ENCODE measurements around the gene HERC2.
A peak's percentile ranks its signal among the peaks of the same experiment; 100 is the strongest.

HERC2 gene

DNA sequence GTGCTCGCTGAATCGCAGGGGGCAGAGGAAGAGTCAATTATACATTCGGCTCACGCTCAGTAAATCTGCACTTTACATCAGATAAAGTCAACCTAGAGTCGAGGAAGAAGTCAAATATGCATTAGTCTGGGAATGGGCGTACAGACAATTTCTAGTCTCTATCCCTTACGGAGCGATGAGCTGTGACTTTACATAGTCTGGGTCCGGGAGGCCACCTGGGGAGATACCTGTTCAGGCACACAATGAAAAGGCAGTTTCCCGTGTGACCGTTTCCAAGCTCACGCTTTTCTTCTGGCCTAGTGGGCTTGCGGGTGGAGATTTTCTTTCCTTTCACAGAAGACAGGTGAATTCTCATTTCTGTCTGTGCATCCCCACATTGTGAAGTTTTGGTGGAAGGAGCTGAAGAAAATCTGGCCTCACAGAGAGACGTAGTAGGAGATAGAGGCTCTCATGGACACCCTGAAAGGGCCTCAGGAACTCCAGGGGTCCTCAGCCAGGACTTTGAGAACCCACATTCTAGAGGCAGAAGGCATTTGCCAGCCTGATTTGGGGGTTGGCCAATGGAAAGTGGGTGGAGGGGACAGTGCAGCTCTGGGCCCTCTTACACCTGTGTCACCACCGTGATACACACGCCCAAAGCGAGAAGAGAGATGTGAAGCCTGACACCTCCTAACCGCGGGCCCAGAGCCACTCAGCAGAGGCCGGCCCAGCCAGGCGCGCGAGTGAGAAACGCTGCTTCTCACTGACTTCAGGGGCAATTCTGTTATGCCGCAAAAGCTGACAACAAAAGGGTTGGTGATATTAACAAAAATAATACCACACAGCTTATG lies 212.1 kb downstream of the HERC2 start:
- DNase-seq, result no peak

DNA sequence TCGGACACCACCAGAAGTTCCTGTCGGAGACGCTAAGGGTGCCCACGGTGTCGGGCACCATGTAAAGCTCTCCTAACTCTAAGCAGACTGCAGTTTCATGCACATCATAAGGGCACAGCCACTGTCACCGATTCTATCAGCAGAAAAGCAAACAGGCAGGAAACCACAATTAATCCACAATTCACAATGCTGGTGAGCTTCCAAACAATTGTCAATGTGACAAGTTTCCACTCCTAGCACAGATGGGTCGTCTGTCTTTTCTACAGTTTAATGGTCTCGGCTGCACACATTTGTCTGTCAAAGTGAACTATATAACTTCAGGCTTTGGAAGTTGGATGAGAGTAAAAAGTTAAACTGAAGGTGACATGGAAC lies 214.1 kb downstream of the HERC2 start:
- no peak for DNase-seq

DNA sequence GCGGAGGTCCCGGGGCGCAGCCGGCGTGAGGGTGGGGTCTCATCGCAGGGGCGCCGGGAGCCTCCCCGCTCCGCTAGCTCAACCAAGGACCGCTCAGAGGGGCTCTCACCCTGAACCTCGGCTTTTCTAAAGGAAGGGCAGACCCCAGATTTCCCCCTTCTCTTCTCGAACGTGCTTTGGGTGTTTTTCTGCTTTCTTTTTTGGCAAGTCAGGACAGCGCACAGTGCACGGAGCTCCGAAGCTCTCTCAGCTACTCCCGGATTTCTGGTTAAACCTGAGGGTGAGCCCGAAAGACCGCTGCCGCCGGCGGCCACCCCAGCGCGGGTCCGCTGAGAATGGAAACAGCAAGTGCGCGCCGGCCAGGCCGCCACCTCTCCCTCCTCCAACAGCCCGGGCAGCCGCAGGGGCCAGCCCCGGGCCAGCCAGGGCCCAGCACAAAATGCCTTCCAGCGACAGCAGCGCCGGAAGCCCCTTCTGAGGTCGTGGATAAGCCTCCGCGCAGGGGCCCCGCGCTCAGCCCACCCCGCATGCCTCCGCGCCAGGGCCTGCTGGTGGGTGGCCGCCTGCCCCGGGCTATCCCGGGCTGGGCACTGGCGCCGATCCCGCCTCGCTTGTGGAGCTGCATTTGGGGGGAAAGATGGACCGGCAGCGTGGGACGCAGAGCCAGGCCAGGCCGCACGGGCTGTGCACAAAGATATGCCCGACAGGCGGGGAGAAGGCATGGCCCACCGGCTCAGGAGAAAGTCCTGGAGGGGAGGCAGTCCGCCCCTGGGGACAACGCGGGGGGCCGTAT lies 214.7 kb downstream of the HERC2 start:
- no peak for DNase-seq

DNA sequence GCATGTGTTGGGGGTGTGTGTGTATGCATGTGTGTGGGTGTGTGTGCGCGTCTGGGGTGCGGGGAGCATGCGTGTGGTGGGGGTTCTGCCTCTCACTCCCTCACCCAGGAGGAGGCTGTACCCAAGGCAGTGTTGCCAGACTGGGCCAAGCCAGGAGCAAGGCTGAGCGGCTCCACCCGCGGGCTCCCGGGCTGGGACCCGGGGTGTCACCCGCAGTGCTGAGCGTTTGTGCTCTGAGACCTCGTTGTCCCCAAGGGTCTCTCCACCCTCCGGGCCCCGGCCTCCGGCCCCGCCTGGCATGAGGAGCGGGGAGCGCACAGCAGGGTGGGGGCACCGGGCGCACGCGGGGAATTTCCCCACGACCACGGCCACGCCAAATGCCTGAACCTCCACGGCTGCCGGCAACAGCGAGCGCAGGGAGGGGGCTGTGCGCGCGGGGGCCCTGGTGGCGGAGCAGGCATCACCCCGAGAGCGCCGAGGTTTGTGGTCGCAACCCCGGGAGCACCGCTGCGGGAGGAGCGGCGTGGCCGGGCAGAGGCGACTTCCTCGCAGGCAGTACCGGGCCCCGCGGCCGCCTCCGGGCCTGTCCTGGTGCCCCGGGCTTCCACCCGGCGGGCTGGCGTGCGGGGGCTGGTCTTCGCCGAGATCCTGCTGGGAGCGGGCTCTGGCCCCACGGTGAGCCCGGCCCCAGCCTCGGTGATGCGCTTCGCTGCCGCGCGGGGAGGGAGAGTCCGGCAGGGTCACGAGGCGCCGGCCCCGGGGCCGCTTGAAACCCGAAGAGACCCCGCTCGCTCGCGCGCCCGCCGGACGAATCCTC lies 215.5 kb downstream of the HERC2 start:
- peak in 1 of 4 experiments; percentile 11 for DNase-seq

DNA sequence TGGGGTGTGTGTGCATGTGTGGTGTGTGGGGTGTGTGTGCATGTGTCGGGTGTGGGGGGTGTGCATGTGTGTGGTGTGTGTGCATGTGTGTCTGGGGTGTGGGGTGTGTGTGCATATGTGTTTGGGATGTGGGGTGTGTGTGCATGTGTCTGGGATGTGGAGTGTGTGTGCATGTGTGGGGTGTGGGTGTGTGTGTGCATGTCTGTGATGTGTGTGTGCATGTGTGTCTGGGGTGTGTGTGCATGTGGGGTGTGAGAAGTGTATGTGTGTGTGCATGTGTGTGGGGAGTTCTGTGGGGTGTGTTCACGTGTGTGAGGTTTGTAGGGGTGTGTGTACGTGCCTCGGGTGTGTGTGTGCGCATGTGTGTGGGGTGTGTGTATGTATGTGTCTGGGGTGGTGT lies 216.2 kb downstream of the HERC2 start:
- DNase-seq, result no peak

DNA sequence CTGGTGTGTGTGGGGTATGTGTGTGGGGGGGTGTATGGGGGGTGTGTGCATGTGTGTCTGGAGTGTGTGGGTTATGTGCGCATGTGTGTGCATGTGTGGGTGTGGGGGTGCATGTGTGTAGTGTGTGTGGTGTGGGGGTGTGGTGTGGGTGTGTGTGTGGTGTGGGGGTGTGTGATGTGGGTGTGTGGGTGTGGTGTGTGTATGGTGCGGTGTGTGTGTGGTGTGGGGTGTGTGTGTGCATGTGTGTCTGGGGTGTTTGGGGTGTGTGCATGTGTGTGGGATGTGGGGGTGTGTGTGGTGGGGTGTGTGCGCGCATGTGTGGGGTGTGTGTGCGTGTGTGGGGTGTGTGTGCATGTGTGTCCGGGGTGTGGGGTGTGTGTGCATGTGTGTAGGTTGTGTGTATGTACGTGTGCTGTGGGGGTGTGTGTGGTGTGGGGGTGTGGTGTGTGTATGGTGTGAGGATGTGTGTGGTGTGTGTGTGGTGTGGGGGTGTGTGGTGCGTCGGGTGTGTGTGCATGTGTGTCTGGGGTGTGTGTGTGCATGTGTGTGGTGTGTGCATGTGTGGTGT lies 216.7 kb downstream of the HERC2 start:
- DNase-seq, result no peak

DNA sequence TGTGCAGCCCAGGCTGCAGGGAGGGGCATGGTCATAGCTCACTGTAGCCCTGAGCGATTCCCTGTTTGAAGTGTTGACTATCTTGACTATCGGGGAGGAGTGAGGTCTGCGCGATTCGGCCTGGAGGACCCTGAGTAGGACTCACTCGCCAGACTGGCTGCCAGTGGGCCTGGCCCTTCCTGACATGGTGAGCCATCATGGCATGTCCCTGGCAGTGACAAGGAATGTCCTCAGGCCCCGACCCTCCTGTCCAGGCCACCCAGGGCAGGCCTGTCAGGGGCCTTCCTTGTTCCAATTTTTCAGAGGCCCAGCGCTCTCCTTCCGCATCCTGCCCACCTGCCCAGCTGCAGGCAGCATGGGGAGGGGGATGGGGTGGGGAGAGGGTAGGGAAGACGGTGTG lies 217.7 kb downstream of the HERC2 start:
- no peak for DNase-seq

DNA sequence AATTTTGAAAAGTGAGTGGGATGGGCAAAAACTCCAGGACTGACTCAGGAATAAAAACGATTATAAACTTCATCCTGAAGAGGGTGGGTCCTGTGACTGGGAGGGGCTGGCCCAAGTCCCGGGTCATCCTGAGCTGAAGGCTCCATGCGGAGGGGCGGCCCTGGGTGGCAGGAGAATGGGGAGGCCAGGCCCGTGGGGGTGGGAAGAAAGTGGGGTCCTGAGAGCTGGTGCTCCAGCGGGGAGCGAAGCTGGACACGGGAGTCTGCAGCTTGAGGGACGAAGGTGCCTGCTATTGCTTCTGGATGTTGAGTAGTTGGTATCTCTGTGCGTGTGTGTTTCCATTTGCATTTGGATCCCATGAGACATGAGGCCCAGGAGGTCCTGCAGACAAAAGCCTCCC lies 218.1 kb downstream of the HERC2 start:
- no peak for DNase-seq

DNA sequence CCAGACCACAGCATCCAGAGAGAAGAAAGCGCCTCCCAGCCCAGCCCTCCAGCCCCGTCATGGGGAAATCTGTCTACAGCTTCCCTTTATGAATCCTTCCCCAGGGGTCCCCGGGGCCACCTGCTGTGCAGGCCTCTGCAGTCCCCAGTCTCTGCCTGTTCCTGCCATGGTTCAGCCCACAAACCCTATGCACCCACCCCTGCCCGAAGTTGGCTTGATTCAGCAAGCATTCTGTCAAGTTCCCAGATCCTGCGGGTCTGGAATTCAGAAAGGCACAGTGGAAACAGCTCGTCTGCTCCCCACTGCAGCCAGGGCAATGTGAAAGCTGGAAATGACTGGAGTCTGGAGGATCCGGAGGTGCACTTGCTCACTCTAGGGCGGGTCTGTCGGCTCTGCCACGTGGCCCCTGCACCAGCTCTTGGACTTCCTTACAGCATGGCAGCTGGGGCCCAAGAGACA lies 220.0 kb downstream of the HERC2 start:
- DNase-seq, result no peak

DNA sequence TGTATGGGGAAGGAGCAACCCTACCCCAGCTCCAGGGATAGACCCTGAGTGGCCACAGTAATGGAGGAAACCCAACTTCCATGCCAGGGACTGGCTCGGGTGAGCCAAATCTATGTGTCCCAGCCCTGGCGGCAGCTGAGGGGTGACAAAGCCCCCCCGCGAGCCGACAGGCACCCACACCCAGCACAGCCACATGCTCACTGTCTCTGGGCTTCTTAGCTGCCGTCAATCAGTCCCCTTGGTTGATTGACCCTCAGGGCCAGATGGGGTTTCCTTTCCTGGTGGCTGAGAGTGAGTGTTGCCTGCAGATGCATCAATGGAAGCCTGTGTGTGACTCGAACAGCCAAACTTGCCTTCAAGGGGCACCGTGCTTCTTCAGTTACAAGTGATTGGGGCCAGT lies 220.8 kb downstream of the HERC2 start:
- DNase-seq, result no peak

DNA sequence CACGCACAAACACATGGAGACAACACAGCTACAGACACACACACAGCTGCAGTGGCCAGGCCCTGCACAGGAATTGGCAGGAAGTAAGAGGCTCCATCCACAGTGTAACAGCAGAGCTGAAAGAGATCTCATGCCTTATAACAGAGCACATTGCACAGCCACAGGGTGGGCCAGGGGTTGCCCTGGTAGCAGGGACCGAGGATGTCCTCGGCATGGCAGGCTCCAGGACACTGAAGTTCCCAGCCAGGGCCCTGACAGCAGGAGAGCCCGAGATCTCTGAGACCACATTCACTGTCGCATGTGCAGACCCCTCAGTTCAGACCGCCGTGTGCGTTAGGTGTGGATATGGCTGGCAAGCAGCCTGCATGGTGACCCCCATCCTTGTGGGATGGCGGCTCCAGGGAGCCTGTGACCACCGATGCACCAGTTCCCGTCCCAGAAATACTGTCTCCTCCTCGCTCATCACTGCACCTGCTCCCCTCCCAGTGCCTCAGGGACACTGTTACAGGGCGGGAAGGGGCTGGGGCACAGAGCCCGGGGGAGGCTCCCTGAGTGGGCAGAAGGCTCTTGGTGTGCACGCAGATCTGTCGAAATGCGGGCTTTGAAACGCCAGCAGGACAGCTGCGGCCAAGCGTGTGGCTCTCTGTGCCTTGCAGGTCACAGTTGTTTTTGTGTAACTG lies 221.3 kb downstream of the HERC2 start:
- DNase-seq, result no peak

DNA sequence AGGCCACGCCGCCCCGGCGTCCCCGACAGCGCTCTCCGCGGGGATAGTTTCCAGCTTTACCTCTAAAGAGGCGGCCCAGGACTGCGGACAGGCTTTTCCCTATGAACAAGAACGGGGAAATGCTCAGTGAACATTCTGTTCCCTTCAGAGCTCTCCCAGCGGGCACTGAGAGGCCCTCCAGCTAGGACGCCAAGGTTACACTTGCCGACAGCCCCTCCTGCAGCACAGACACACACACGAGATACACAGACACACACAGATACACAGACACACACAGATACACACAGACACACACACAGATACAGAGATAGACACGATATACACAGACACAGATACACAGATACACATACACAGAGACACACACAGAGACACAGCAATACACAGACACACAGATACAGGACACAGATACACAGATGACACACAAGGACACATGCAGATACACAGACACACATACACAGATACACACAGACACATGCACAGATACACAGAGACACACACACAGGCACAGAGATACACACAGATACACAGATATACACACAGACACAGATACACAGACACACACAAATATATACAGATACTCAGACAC lies 222.3 kb downstream of the HERC2 start:
- no peak for DNase-seq

DNA sequence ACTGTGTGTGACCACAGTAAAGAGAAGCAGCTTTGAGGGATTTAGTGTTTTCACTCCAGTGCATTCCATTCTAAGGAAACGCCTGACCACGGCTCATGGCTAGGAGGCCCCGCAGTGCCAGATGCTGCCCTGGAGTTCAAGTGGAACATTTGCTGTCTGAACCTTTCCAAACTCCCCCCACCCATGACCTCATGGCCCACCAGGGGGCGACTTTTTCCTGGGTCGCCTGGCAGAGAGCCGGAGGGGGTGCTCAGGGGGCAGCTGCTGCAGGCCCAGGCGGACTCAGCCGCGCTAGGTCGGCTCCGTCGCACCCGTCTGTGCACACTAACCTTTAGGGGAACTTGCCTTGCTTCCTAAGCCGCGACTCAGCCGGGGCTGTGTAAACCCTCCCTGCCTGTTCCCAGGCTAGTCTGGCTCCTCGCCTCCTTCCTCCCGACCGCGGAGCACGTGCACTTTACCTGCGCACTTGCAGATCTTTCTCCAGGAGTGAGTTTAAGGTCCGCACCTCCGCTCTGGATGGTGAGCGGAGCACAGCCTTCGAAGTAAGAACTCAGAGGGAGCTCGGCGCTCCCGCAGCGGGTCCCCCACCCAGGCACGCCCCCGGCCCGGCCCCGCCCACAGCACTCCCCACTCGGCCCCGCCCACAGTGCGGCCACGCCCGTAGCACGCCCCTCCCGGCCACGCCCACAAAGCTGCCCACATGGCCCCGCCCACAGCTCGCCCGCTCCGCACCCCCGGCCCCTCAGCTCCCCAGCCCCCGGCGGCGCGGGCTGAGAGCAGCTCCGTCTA lies 223.0 kb downstream of the HERC2 start, which contains the start of gene OCA2:
Gene OCA2 (minus strand): TSS at position 550 of the 789 bp plus-strand sequence. CDS start 17,441 bp downstream, outside the sequence.
- DNase-seq, result peak in 3 of 4 experiments; percentile 20 to 64 (median 35)

DNA sequence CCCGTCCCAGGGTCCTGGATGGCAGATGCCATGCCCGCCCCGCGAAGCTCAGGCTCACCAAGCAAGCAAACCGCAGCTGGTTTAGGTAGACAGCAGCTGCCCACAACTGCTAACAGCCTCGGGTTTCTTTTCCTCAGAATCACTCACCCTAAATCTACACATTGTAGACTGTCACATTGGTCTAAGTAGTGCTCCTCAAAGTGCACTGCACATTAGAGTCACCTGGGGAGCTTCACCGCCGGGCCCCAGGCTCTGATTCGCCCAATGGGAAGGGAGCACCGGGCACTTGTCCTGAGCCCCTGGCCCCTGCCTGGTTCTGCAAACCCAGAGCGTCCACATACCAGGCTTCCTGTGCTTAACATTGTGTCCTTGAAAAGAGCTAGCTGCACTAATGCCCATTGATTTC lies 223.6 kb downstream of the HERC2 start:
- no peak for DNase-seq

DNA sequence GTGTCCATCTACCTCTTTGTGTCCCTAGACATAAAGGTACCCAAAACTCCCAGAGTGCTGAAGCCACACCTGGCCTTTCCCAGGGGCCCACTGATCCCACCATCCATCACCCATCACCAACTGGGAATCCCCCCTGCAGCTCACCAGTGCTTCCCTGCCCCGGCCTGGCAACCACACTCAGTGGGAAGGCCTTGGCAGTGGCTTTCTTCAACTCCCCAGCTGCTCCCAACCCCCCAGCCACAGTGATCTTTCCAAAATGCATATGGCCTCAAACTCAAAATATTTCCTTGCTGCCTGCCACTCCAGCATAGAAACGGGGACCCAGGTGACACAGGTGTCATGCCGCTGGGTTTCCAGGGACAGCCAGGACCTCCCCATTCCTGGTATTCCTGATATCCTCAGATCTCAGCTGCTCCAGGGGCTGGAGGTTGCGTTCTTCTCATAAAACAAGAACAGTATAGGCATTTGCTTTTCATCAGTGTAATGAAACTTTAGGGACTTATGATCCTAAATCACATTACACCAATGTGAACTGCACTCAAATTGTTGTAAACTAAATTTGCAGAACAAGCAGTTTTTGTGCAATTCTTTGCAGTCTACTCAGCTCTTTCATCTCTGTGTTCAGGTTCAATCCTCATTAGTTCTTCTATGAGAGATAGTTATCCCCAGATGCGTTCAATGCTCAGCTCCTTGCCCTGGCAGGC lies 224.2 kb downstream of the HERC2 start:
- DNase-seq, result no peak

DNA sequence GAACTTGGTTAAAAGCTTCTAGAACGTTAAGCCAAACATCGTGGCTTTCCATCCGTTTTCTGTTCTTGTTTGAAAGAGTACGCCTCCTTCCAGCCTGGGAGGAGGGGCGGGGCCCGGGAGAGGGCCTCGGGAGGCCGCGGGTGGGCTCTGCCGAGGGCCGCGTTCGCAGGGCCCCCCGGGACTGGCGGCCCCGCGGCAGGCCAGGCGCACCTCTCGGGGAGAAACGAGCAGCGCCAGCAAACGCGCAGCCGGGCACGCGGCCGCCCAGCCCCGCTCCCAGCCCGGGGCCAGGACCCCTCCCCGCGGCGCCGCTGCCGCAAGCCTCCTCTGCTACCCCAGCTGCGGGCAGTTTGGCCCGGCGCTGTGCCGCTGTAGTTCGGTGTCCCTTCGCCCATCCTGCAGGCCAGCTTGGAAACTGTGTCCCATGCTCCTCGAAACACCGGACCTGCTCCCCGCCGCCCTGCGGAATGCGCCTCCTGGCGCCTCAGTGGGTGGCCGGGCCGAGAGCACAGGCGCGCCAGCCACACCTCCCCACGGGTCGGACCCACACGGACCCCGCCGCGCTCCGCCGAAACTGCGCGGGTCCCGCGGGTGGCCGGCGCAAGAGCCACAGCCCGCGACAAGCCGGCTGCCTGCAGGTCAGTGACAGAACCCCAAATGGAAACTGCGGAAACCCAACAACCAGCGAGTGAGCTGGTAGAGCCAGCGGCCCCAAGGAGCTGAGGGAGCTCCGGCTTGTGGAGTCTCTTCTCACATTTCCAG lies 225.1 kb downstream of the HERC2 start:
- no peak for DNase-seq

DNA sequence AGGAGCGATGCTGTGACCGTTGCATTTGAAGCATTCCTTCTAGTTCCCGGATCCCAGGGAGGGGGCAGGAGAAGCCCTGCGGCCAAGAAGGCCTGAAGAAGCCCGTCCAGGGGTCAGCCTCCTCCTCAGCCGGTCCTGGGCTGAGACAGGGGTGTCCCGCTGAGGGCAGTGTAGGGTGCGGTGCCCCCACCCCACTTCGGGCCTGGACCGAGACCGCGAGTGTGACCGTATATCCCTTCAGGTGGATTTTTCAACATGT lies 225.6 kb downstream of the HERC2 start:
- DNase-seq, result no peak

DNA sequence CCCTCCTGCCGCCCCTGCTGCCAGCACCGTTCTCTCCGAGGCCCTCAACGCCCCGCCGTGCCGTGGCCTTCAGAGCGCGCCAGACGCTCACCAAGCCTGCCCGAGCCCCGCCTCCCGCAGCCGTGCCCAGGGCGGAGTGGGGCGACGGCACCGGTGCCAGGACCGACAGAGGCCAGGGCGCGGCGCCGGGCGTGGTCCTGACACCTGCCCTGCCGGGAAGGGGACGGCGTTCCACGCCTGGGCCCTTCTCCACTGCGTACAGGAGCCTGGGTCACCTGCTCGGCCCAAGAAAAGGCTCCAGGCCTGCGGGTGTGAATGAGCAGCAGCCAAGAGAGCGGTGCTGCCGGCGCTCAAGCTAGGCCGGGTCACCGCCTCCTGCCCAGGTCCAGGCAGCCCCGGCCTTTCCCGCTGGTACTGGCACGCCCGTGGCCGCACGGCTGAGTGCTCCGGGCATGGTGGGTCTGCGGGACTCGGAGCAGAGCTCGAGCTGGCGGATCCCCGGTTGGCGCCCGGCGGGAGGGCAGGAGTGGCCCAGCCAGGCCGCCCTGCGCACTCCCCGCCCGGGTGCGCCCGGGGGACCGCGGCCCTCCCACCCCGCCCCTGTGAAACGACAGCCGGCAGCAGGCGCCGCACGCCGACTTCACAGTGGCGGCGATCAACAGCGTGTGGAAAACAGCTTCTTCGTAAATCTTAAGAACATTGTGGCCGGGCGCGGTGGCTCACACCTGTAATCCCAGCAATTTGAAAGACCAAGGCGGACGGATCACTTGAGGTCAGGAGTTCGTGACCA lies 227.1 kb downstream of the HERC2 start:
- peak in 1 of 4 experiments; percentile 16 for DNase-seq

Measured in activated naive CD4-positive, alpha-beta T cell (primary cell).